Stimulated activated CD4-positive, alpha-beta T cell treated with anti-CD3 and anti-CD28 coated beads, TNF-alpha, amount 100 ng/mL, for 24 hours (primary cell): ENCODE data around the gene PIGH.

Source experiments
- DNase-seq, 3 experiments: peaks; one replicate each; pipeline ENCODE4 v3.0.0-alpha.2; 2020; ENCODE audit warnings: low read depth in 3 of 3

Gene PIGH

GRCh38 chr14:67574806-67575205, 25.3 kb downstream of the PIGH start:
- DNase-seq, result no peak

DNA sequence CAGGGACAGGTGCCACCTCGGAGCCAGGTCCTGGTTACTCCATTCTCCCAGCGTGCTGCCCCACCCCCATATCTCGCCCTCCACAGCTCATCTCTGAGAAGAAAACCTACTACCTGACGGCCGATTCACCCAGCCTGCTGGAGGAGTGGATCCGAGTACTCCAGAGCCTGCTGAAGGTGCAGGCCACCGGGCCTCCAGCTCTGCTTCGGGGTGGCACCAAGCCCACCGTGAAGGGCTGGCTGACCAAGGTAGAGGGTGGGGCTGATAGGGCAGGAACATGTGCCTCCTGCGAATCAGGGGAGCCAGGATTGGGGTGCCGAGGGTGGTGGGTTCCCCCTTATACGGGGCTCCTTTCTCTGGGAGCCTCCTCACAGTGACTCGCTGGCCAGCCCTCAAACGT, 25.9 kb downstream of the PIGH start:
- DNase-seq, result no peak

- no peak for DNase-seq
Measured at GRCh38 chr14:67573228-67574010, 26.6 kb downstream of the PIGH start.

DNA sequence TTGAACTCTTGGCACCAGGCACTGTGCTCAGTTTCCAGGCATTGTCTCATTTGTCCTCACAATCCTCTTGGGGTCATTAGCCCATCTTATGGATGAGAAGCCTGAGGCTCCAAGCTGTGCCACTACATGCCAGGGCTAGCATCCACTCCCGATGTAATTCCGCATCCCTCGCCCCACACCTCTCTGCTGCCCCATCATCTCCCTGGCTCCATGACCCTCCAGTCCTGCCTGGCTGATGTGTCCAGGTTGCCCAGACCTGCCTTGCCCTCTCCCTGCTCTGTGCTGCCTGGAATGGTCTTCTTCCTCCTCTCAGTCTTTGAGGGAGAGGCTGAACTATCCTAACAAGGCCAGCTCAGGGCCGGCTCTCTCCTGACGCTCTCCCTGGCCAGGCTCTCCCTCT, 27.5 kb downstream of the PIGH start:
- no peak for DNase-seq

DNA sequence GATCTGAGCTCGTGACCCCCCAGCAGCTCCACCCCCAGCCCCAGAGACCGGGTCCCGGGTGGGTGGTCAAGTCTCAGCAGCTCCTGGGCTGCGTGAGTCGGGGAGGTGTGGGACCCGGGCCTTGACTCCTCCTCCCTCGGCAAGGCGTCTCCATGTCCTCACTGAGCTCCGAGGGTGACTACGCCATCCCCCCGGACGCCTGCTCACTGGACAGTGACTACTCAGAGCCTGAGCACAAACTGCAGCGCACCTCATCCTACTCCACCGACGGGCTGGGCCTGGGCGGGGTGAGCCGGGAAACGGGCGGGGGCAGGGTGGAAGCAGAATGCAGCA, 28.1 kb downstream of the PIGH start:
- no peak for DNase-seq

DNA sequence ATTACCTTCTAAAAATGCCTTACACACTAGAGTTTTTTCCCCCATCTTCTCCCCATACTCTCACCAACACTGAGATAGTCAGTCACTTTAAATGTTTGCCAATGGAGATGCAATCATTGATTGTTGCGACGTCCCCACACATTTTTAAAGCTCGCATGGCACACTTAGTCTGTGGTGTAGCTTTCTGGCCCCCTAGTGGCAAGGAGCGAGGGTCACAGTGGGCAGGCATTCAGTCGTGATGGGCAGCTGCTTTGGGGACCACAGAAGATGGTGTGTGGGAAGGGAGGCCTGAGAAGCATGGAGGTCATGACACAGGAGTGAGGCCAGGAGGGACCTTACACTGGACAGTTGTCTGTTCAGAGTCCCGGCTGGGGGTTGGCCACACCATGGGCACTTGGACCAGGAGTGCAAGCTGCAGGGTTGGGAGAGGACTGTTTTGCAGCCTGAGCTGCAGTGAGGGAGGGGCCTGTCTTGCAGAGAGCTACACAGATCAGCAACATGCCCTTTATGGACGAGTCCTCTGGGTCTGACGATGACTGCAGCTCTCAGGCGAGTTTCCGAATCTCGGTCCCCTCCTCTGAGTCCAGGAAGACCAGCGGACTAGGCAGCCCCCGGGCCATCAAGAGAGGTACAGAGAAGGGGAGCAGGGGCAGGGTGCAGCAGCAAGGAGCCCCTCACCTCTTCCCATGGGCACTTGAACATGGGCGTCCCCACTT, 28.6 kb downstream of the PIGH start:
- peak; percentile 24 to 65 (median 50) for DNase-seq

GRCh38 chr14:67570453-67570852, 29.6 kb downstream of the PIGH start:
- DNase-seq, result no peak

DNA sequence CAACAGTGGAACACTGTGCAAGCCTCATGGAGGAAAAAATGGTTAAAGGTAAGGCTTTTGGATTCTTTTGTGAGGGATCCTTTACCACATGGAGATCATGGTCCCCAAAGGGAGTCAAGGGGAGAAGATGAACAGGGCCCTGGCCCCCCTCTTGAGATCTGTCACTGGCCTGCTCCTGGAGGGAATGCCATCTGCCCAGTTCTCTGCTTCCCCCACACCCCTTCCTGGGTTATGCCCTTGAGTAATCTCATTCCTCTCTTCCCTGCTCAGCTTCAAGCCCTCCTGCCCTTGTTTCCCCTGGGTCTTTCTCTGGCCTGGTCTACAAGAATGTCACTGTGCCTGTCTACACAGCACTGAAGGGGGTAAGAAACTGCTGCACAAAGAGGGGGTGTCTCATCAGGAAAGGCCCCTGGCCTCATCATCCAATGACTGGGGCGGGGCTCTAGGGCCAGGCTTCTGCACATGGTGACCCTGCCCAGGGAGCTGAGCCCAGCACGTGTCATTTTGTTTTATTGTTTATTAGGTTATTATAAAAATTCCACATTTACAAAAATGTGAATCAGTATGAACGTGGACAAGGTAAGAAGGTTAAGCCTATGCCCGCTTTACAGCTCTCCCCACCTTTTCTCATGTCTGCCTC, 30.3 kb downstream of the PIGH start:
- DNase-seq, result no peak

DNA sequence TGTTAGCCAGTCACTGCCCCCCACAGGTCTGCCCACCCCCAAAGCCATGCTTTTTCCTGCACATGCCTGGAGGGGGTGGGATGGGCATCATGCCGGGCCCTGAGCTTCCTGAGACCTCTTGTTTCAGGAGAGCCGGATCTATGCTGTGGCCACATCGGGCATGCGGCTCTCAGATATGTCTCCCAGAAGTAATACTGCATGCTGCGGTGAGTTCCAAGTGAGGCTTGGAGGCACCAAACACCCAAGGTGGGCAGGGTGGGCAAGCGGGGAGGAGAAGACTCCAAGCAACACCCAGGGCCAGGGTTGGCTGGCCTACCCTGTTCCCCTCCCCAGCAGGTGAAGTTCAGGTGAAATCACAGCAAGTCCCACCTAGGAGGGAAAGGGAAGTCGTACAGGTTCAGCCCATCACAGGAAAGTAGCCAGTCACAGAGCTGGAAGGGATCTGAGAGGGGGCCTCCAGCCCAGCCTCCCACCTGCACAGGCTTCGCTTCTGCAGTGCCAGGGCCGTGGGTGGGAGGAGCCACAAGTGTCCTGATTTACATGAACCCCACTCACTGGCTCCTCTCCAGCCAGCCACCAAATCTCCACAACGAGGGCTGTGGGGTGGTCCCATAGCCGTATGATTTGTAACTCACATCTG, 30.9 kb downstream of the PIGH start:
- no peak for DNase-seq

DNA sequence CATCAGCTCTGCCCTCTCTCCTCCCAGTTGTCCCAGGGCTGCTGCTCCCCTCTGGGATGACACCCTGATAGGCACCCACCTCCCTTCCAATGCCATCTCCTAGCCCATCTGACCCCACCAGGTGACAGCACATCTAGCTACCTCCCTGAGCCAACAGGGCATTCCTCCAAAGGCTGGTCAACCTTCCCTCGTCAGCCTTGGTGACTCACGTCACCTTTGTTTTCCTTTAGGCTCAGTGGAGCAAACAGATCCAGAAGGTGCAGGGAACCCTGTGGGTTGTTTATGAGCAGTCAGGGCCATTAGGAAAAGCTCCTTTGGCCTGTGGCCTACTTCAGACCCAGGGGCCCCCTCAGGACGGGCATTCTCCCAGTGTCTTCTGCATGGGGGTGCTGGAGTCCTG, 32.4 kb downstream of the PIGH start:
- no peak for DNase-seq

DNA sequence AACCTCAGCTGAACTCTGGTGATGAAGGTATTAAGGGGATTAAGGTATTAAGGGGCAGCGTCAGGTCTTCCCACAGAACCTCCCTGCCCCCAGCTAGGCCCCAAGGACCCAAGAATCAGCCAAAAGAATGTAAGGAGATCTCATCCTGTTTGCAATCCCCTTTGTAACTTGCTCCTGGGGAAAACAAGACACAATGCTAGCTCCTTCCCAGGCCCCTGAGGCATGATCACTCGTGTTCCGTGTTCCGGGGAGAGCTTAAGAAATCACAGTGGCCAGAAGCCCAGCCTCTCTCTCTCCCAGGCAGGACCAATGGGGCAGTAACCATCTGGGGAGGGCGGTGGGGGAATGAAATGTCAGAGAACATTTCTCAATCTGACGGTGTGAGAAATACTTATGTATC, 33.2 kb downstream of the PIGH start:
- no peak for DNase-seq

DNA sequence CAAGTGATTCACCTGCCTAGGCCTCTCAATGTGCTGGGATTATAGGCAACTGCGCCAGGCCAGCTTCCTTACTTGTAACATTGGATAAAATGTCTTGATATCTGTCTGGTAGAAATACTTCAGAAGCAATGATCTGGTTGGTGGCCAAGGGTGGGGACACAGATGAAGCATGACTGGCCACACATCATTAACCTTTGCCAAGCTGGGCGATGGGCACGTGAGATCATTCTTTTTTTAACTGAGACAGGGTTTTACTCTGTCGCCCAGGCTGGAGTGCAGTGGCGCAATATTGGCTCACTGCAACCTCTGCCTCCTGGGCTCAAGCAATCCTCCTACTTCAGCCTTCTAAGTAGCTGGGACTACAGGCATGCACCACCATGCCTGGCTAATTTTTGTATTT, 35.8 kb downstream of the PIGH start:
- DNase-seq, result no peak

DNA sequence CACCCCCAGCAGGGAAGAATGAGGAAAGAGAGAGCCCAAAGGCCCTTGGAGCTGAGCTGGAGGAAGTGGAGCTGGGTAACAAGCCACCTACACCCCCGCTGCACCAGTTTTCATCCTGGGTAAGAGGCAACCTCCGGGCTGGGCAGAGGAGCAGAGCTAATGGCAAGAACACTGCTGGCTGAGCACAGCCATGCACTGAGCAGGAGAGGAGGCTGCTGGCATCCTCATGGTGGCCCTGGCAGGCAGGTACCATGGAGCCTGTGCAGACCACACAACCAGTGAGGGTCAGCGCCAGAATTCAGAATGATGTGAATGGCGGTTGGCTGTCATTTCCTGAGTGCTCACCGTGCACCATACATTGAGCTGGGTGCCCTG, 37.3 kb downstream of the PIGH start:
- DNase-seq, result no peak

DNA sequence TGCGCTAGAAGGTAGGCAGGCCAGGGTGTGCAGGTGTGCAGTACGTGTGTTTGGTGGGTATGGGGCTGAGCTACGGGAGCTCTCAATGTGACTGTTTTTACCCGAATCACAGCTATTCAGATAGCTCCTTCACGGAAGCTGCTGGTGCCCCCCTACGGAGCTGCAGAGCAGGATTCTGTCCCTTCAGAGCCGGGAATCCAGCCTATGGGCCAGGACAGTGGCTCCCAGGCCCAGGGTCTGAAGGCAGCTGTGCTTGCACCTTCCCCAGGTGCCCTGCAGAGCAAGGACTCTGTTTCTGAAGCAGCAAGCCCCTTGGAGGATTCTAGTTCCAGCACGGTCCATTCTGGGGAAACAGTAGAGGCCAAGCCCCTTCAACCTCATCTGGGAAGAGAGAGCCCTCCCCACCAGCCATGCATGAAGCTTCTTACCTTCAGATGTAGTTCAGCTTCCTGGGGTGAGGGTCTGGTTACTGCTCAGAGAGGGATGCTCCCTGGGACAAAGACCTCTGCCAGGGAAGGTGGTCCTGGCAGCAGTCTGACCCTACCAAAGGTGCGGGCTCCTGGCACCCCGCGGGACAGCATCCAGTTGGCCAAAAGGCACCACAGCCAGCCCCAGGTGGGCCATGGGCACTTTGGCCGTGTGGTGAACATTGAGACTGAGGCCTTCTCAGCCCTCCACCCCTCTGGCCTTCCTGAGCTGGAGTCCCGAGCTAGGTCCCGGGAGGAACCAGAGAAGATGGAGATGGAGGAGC, 37.9 kb downstream of the PIGH start:
- no peak for DNase-seq

- DNase-seq, result no peak
Measured at GRCh38 chr14:67559639-67560038, 40.4 kb downstream of the PIGH start.

DNA sequence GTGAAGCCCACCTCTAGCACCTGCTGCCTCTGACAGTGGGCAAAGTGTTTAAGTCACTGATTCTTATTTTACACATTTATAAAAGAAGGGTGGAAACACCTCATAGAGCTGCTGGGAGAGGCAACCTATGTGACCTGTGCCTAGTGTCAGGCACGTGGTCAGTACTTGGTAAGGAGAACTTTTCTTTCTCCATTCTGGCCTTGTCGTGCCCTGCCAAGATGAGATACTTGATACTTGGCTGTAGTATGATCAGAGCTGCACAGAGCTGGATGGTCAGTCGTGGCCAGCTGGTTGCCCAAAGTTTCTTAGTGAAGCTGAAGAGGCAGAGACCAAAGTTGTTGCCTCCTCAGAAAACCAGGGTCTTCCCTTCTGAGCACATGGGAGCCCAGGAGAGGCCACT, 42.4 kb downstream of the PIGH start:
- no peak for DNase-seq

GRCh38 chr14:67557118-67557517, 43.0 kb downstream of the PIGH start:
- DNase-seq, result no peak

DNA sequence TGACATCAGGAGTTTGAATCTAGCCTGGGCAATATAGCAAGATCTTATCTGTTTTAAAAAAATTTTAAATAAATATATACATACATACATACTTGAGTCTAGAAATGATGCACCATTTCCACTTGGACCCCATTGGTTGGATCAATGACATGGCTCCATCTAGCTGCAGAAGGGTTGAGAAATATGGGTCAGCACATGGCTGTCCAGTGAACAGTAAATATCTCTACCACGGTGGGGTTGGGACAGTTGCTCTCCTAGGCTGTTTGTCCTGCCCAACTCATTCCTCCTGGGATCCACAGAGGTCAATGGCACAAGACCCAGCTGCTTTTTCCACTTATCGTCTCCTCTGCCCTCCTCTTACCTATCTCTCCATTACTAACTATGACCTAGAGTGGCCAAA, 43.4 kb downstream of the PIGH start:
- no peak for DNase-seq

DNA sequence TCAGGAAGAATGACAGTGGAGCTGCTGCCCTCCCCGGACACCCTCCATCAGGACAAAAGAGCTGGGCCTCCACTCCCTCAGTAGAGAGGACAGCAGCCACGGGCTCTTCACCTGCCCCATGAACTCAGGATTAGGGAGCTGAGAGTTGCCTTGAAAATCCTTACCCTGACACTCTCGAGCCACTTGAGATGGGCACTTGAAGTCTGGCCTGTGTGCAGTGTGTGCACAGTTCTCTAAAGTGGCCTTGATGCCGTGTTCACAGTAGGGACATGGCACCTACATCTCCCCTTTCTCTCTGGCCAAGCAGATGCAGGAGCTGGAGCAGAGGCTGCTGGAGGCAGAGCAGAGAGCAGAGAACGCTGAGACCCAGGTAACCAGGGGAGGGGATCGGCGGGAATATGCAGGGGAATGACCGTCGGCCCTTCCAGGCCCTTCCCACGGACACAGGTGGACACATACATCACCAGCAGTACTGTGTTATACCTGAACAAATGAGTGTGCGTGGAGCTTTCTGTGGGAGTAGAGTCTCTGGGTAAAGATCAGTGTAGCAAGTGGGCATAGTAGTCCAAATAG, 44.5 kb downstream of the PIGH start:
- no peak for DNase-seq

DNA sequence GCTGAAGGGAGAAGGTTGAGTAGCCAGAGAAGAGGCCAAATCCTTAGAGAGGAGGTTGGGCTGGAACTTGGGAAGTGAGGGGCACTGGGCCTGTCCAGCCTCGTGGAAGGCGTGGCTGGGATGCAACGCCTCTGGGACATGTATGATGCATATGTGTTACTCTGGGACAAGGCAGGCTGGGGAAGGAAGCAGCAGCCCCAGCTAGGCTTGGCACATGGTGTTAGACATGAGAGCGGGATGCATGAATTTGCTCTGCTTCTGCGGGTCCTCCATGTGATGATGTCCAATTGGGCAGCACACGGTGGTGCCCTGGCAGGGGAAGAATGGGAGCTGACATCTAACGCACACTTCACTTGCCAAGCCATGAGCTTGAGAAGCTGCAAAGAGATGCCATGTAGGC, 45.7 kb downstream of the PIGH start:
- no peak for DNase-seq

DNA sequence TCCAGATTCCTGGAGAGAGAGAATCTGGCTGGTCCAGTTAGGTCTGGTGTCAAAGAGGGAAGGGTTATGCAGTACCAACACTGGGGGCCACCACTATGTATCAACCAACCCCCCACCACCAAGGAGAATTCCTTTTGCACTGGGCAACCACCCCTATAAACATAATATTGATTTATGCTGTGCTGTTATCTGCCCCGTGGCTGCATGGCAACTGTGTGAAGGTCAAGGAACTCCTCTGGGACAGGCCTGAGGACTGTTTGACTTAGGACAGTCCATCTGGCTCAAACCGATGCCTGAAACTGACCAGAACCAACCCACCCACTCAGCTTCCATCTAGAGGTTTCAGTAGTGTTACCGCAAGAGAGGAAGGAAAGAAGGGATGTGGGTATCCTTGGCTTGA, 46.5 kb downstream of the PIGH start:
- no peak for DNase-seq

DNA sequence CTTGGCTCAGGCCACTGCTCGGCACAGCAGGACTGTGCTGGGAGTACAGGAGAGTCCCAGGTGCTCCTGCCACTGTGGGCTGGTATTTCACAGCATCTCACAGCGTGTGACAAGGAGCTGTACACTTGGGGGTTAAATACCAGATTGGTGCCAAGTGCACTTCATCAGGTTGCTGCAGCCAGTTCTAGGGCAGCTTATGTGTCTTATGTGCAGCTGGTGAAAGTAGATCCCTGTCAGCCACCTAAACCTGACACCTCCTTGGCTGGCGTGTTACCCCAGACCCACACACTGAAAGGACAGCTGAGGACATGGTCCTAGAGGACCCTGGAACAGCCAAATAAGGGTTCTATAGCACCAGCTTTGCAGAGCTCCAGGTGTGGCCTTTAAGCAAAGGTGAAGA, 48.1 kb downstream of the PIGH start:
- DNase-seq, result no peak
